HL-60 (cell line): ENCODE results near the gene AFF3.

ENCODE experiments used
- DNase-seq, 2 experiments: peaks; one replicate each; pipeline ENCODE4 v3.0.0-alpha.2; 2010 to 2020; ENCODE audit warnings: low read depth in 1 of 2, low spot score in 1 of 2
- H3K27ac ChIP-seq: fragments of 250-450 bp; sonication (Bioruptor Pico); replicated peaks from 2 replicates; pipeline ENCODE4 v1.5.1; 2020; ENCODE audit warnings: mild to moderate bottlenecking, moderate library complexity
- H3K27me3 ChIP-seq: fragments of 250-450 bp; sonication (Bioruptor Pico); 2 replicates; pipeline ENCODE4 v1.5.1; 2021; ENCODE audit warnings: mild to moderate bottlenecking, moderate library complexity; ENCODE audit not compliant: insufficient read depth, poor library complexity, severe bottlenecking
- H3K4me3 ChIP-seq: replicated peaks from 2 replicates; pipeline ENCODE4 v1.5.1; 2011; ENCODE audit warnings: mild to moderate bottlenecking, control low read depth, low read length; ENCODE audit not compliant: insufficient read depth
- CTCF ChIP-seq: IDR thresholded peaks from one replicate; pipeline ENCODE4 v1.5.1; 2011; ENCODE audit warnings: low read length, control low read depth, inconsistent platforms; ENCODE audit not compliant: insufficient read depth
- GABPA ChIP-seq: IDR thresholded peaks from 2 replicates; pipeline ENCODE4 v1.6.1; 2012; ENCODE audit warnings: low read depth
- POLR2AphosphoS5 ChIP-seq: IDR thresholded peaks from 2 replicates; pipeline ENCODE4 v1.6.1; 2012; ENCODE audit warnings: low read depth
- REST ChIP-seq: IDR thresholded peaks from 2 replicates; pipeline ENCODE4 v1.6.1; 2012; ENCODE audit warnings: low read depth; ENCODE audit not compliant: insufficient replicate concordance
- SPI1 ChIP-seq: IDR thresholded peaks from 2 replicates; pipeline ENCODE4 v1.6.1; 2012; ENCODE audit warnings: low read depth, mild to moderate bottlenecking, borderline replicate concordance

The AFF3 gene

GRCh38 chr2:99899058-99899855 lies 243.1 kb downstream of the AFF3 start:
- no peak for DNase-seq
- no peak for TF ChIP-seq POLR2AphosphoS5
- TF ChIP-seq SPI1: no peak
- no peak for TF ChIP-seq REST
- TF ChIP-seq GABPA: no peak
- no peak for TF ChIP-seq CTCF

GRCh38 chr2:99898336-99899048 lies 243.9 kb downstream of the AFF3 start:
- H3K27me3 ChIP-seq: no peaks in the 10 kb centered on the region
- H3K4me3 ChIP-seq: no peak overlapping the region
- TF ChIP-seq POLR2AphosphoS5 (no peak), SPI1 (no peak), GABPA (no peak), CTCF (no peak), REST (no peak)
- no peak for DNase-seq
- H3K27ac ChIP-seq: no peak overlapping the region

More at GRCh38 chr2:99899058-99899855, 243.1 kb downstream of the AFF3 start:
- Histone ChIP-seq H3K27ac (no peak overlapping the region), H3K4me3 (no peak overlapping the region), H3K27me3 (no peaks in the 10 kb centered on the region)

- no peak overlapping the region for H3K27ac ChIP-seq
- TF ChIP-seq REST (no peak), POLR2AphosphoS5 (no peak), GABPA (no peak), SPI1 (no peak), CTCF (no peak)
- DNase-seq: no peak
- no peak overlapping the region for H3K4me3 ChIP-seq
- H3K27me3 ChIP-seq: no peaks in the 10 kb centered on the region
These were observed 251.0 kb downstream of the AFF3 start for GRCh38 chr2:99891428-99891780.
